ENCODE results near the gene CELF5. TPM values are rescaled to one million over a fixed set of nuclear protein-coding genes. Genes with fewer than 3 reads are reported as not detected.

Gene CELF5
- total and polyA plus RNA-seq, 7 donors, result 0.06 TPM; not detected in 6

DNA sequence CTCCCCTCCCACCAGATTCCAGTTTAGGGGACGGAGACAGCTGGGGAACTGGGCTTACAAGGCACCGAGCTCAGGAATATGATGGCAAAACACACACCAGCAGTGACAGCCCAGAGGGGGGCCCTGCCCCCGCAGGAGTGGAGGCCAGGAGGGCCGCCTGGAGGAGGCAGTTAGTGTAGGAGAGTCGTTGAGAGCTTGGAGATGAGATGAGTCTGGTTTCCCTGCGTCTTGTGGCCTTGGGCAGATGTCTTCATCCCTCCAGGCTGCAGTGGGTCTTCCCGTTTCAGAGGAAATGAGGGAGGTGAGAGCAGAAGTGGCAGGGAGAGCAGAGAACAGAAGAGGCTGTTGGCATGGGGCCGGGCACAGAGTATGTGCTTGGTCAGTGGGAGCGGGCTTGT lies 4.9 kb downstream of the CELF5 start:
- Histone ChIP-seq H3K4me3 (no peak overlapping the region), H3K36me3 (ENCODE audit: insufficient read depth in 1 of 2, low read depth in 1 of 2) (no peaks in the 10 kb centered on the region), H3K4me1 (no peaks in the 10 kb centered on the region), H3K27ac (no peak overlapping the region), H3K9me3 (no peaks in the 10 kb centered on the region), H3K27me3 (ENCODE audit: insufficient read depth in 3 of 3, low read length in 2 of 3) (peaks cover 0 to 56% (median 19%) of the 10 kb centered on the region in 3 donors)
- ATAC-seq (no peak), DNase-seq (no peak)
- TF ChIP-seq, protein P1, sequence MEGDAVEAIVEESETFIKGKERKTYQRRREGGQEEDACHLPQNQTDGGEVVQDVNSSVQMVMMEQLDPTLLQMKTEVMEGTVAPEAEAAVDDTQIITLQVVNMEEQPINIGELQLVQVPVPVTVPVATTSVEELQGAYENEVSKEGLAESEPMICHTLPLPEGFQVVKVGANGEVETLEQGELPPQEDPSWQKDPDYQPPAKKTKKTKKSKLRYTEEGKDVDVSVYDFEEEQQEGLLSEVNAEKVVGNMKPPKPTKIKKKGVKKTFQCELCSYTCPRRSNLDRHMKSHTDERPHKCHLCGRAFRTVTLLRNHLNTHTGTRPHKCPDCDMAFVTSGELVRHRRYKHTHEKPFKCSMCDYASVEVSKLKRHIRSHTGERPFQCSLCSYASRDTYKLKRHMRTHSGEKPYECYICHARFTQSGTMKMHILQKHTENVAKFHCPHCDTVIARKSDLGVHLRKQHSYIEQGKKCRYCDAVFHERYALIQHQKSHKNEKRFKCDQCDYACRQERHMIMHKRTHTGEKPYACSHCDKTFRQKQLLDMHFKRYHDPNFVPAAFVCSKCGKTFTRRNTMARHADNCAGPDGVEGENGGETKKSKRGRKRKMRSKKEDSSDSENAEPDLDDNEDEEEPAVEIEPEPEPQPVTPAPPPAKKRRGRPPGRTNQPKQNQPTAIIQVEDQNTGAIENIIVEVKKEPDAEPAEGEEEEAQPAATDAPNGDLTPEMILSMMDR (IDR thresholded peaks at IDR 0.05), result no peak
- WGBS, 3 donors, result 48 to 57% (median 50%) methylated on average over 9 of the region's 9 CpGs
- intact Hi-C loops (cut with DNase I), result loop anchor here in 1 of 2 donors (10.0 kb wide), 1 partner anchor 255 kb away; the partner anchor contains the start of genes SMIM24 and SMIM44

DNA sequence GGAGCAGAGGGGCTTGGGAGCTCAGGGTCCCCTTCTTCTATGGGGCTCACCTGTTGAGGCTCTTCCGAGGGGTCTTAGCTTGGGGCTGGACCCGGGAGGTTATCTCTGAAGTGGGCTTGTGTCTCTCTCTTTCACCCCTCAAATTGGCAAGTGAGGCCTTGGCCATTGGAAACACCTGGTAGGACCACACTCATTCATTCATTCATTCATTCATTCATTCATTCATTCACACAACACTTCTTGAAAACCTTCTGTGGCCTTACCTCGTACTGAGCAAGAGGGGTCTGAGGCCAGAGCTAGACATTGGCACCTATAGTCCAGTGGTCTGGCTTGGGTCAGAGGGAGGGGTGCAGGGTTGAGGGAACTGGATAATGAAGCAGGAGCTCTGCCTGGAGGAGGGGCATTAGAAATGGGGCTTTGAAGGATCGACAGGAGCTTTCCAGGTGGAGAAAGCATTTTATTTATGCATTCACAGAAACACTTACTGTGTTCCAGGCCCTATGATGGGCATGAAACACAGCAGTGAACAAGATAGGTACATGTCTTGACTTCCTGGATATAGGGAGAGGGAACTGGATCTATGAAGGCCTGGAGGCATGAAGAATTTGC lies 5.5 kb downstream of the CELF5 start:
- intact Hi-C loops (cut with DNase I), result loop anchor here in 1 of 2 donors (10.0 kb wide), 1 partner anchor 255 kb away; the partner anchor contains the start of genes SMIM24 and SMIM44
- H3K27me3 ChIP-seq (ENCODE audit: insufficient read depth in 3 of 3, low read length in 2 of 3), result peaks cover 0 to 51% (median 21%) of the 10 kb centered on the region in 3 donors
- TF ChIP-seq, protein P1 (IDR thresholded peaks at IDR 0.05), result no peak
- H3K9me3 ChIP-seq, result no peaks in the 10 kb centered on the region
- no peak overlapping the region for H3K27ac ChIP-seq
- DNase-seq (no peak), ATAC-seq (no peak)
- WGBS, 3 donors, result 76 to 90% (median 87%) methylated on average over 4 of the region's 4 CpGs
- H3K36me3 ChIP-seq (ENCODE audit: insufficient read depth in 1 of 2, low read depth in 1 of 2), result no peaks in the 10 kb centered on the region
- no peak overlapping the region for H3K4me3 ChIP-seq
- H3K4me1 ChIP-seq, result no peaks in the 10 kb centered on the region

- intact Hi-C loops (cut with DNase I), result no loop called here
- DNase-seq (no peak), ATAC-seq (no peak)
- H3K4me1 ChIP-seq, result no peaks in the 10 kb centered on the region
- H3K36me3 ChIP-seq (ENCODE audit: insufficient read depth in 1 of 2, low read depth in 1 of 2), result no peaks in the 10 kb centered on the region
- TF ChIP-seq, protein P1 (IDR thresholded peaks at IDR 0.05), result no peak
- H3K27me3 ChIP-seq (ENCODE audit: insufficient read depth in 3 of 3, low read length in 2 of 3), result peaks cover 0 to 41% (median 17%) of the 10 kb centered on the region in 3 donors
- H3K27ac ChIP-seq, result no peak overlapping the region
- WGBS, 3 donors, result 88 to 96% (median 95%) methylated on average over 1 of the region's 1 CpG
- no peak overlapping the region for H3K4me3 ChIP-seq
- H3K9me3 ChIP-seq, result no peaks in the 10 kb centered on the region
Observed at GRCh38 chr19:3231288-3231687, 6.8 kb downstream of the CELF5 start.

- Histone ChIP-seq H3K4me3 (no peak overlapping the region), H3K36me3 (ENCODE audit: insufficient read depth in 1 of 2, low read depth in 1 of 2) (no peaks in the 10 kb centered on the region), H3K27ac (no peak overlapping the region), H3K9me3 (no peaks in the 10 kb centered on the region), H3K27me3 (ENCODE audit: insufficient read depth in 3 of 3, low read length in 2 of 3) (peaks cover 0 to 30% (median 10%) of the 10 kb centered on the region in 3 donors), H3K4me1 (no peaks in the 10 kb centered on the region)
- intact Hi-C loops (cut with DNase I), result no loop called here
- TF ChIP-seq, protein P1 (IDR thresholded peaks at IDR 0.05), result no peak
- no peak for DNase-seq
- 70 to 77% (median 75%) methylated on average over 4 of the region's 4 CpGs for WGBS, 3 donors
- no peak for ATAC-seq
Observed at GRCh38 chr19:3233116-3233515, 8.7 kb downstream of the CELF5 start.

DNA sequence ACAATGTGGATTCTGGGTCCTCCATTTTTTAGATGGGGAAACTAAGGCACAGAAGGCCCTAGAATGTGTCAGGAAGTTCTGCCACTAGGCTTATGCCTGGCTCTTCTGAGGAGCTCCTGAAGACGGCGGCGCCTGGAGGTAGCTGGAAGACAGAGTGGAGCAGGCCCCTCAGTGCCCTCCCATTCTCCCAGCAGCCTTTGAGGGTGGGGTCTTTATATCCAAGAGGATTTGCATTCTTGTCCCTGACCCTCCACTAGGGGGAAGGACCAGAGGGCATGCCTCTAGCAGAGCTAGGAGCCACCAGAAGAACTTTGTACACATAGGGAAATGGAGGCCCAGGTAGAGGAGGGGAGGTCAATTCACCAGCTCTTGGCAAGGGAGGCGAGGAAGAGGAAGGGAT lies 9.4 kb downstream of the CELF5 start:
- ATAC-seq (no peak), DNase-seq (no peak)
- Histone ChIP-seq H3K27me3 (ENCODE audit: insufficient read depth in 3 of 3, low read length in 2 of 3) (peaks cover 0 to 26% (median 8%) of the 10 kb centered on the region in 3 donors), H3K4me3 (no peak overlapping the region), H3K36me3 (ENCODE audit: insufficient read depth in 1 of 2, low read depth in 1 of 2) (no peaks in the 10 kb centered on the region), H3K9me3 (no peaks in the 10 kb centered on the region), H3K27ac (no peak overlapping the region), H3K4me1 (no peaks in the 10 kb centered on the region)
- 53 to 83% (median 56%) methylated on average over 4 of the region's 4 CpGs for WGBS, 3 donors
- TF ChIP-seq, protein P1 (IDR thresholded peaks at IDR 0.05), result no peak
- intact Hi-C loops (cut with DNase I), result no loop called here

Data from psoas muscle (tissue), 8 donors.